ENCODE data around the gene PIP4K2A.

The PIP4K2A gene

GRCh38 chr10:22589851-22590514, 124.4 kb downstream of the PIP4K2A start:
- no peak for DNase-seq

- no peak for DNase-seq
Observed at GRCh38 chr10:22588462-22588861, 125.9 kb downstream of the PIP4K2A start.

GRCh38 chr10:22583683-22584082, 130.7 kb downstream of the PIP4K2A start:
- DNase-seq = no peak

- no peak for DNase-seq
Observed at GRCh38 chr10:22581461-22581860, 132.9 kb downstream of the PIP4K2A start.

GRCh38 chr10:22580711-22581110, 133.7 kb downstream of the PIP4K2A start:
- no peak for DNase-seq

- DNase-seq = no peak
Observed at GRCh38 chr10:22579826-22580225, 134.6 kb downstream of the PIP4K2A start.

GRCh38 chr10:22573820-22574569, 140.4 kb downstream of the PIP4K2A start:
- DNase-seq = peak in 1 of 2 experiments; percentile 1

- DNase-seq = no peak
Observed at GRCh38 chr10:22570733-22571430, 143.5 kb downstream of the PIP4K2A start.

GRCh38 chr10:22570234-22570633, 144.1 kb downstream of the PIP4K2A start:
- no peak for DNase-seq

- DNase-seq = no peak
Observed at GRCh38 chr10:22568928-22569327, 145.4 kb downstream of the PIP4K2A start.

GRCh38 chr10:22564060-22564459, 150.3 kb downstream of the PIP4K2A start:
- no peak for DNase-seq

GRCh38 chr10:22561909-22562308, 152.5 kb downstream of the PIP4K2A start:
- DNase-seq = no peak

GRCh38 chr10:22560913-22561239, 153.5 kb downstream of the PIP4K2A start:
- DNase-seq = no peak

GRCh38 chr10:22560096-22560912, 154.1 kb downstream of the PIP4K2A start:
- DNase-seq = no peak

GRCh38 chr10:22557321-22557720, 157.1 kb downstream of the PIP4K2A start:
- DNase-seq = no peak

GRCh38 chr10:22556774-22557173, 157.6 kb downstream of the PIP4K2A start:
- no peak for DNase-seq

GRCh38 chr10:22554461-22555182, 159.8 kb downstream of the PIP4K2A start:
- no peak for DNase-seq

GRCh38 chr10:22553452-22553995, 160.9 kb downstream of the PIP4K2A start:
- no peak for DNase-seq

GRCh38 chr10:22552888-22553378, 161.4 kb downstream of the PIP4K2A start:
- no peak for DNase-seq

- no peak for DNase-seq
Observed at GRCh38 chr10:22551681-22552365, 162.6 kb downstream of the PIP4K2A start.

- DNase-seq = peak in 1 of 2 experiments; percentile 4
Observed at GRCh38 chr10:22550732-22551131, 163.6 kb downstream of the PIP4K2A start.
